Measurements from ENCODE around the gene ATP8B4. TPM values are rescaled to one million over a fixed set of nuclear protein-coding genes. Genes with fewer than 3 reads are reported as not detected.

ATP8B4 gene
- total RNA-seq, 1 donor from 2014 or later: 9.8 TPM

DNA sequence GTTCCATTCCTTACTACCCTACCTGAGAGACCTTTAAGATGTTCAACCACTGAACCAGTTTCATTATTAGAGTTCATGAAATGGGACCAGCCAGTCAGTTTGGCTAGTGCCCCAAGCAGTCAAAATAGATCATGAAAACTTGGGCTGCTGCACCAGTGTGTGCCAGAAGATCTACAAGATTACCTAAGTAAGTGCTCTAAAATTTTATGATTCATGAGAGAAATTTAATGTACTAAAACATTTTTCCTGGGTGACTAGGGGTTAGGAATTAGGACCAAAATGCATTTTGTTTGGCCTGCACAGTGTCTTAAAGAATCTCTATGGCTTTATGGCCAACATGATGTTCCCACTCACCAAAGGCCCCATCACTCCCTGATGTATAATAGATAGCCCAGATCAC, 214.7 kb downstream of the ATP8B4 start:
- H3K36me3 ChIP-seq: no peaks in the 10 kb centered on the region
- H3K9me3 ChIP-seq: no peaks in the 10 kb centered on the region
- peak overlapping the region; percentile 82 for H3K27ac ChIP-seq
- intact Hi-C loops (cut with DNase I): loop anchor here (10.0 kb wide), 1 partner anchor 151 kb away; no protein-coding TSS in a partner anchor
- no peak for TF ChIP-seq POLR2AphosphoS5 (IDR thresholded peaks at IDR 0.05; ENCODE audit: insufficient read depth in 1 of 2, low read depth in 1 of 2)
- TF ChIP-seq POLR2A (IDR thresholded peaks at IDR 0.05): no peak
- no peak for TF ChIP-seq CTCF (IDR thresholded peaks at IDR 0.05)
- H3K4me3 ChIP-seq: no peak overlapping the region
- DNase-seq (ENCODE audit: extremely low spot score in 2 of 2): no peak
- peaks cover 35% of the 10 kb centered on the region for H3K4me1 ChIP-seq
- no peaks in the 10 kb centered on the region for H3K27me3 ChIP-seq

DNA sequence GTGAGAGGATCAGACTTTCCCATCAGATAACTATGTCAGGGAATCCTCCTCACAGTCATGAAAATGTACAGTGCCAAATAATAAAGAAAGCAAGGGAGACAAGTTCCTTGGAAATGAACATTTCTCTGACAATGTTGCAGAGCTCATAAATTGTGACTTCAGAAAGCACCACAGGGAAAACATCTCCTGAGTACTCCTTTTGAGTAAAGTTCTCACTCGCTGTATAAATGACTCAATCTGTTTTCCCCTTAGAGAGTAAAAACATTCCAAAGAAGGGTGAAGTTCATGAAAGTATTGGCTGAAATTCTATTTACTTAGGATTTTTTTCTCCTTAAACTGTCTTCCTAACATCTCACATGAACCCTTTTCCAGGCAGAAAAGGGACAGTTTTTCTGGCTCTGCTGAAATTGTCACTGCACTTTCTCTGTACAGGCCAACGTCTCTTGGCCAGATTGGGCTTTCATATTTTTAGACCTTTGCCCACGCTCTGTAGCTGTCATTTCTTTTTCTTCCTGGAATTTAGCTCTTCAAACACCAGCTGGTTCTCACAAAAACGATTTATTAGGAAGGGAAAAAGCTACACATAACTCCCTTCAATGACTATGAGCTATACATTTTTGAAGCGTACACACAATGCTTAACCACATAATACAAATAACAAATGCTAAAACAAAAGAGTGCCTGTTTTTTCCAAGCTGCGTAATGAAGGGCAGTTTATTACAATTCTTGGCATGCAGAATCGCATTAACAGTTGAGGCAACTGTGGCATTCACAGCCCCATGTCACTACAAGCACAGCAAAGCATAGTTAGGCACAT, 216.1 kb downstream of the ATP8B4 start:
- TF ChIP-seq CTCF (IDR thresholded peaks at IDR 0.05): no peak
- peak; percentile 31 to 63 for TF ChIP-seq POLR2AphosphoS5 (IDR thresholded peaks at IDR 0.05; ENCODE audit: insufficient read depth in 1 of 2, low read depth in 1 of 2)
- TF ChIP-seq POLR2A (IDR thresholded peaks at IDR 0.05): no peak
- H3K27ac ChIP-seq: peak overlapping the region; percentile 82
- no peaks in the 10 kb centered on the region for H3K36me3 ChIP-seq
- H3K4me3 ChIP-seq: no peak overlapping the region
- peaks cover 47% of the 10 kb centered on the region for H3K4me1 ChIP-seq
- no peaks in the 10 kb centered on the region for H3K27me3 ChIP-seq
- H3K9me3 ChIP-seq: no peaks in the 10 kb centered on the region
- intact Hi-C loops (cut with DNase I): loop anchor here (10.0 kb wide), 1 partner anchor 152 kb away; no protein-coding TSS in a partner anchor
- no peak for DNase-seq (ENCODE audit: extremely low spot score in 2 of 2)

- H3K36me3 ChIP-seq: no peaks in the 10 kb centered on the region
- peak overlapping the region; percentile 82 for H3K27ac ChIP-seq
- H3K27me3 ChIP-seq: no peaks in the 10 kb centered on the region
- no peaks in the 10 kb centered on the region for H3K9me3 ChIP-seq
- no peak overlapping the region for H3K4me3 ChIP-seq
- intact Hi-C loops (cut with DNase I): loop anchor here (10.0 kb wide), 1 partner anchor 153 kb away; no protein-coding TSS in a partner anchor
- DNase-seq (ENCODE audit: extremely low spot score in 2 of 2): no peak
- TF ChIP-seq CTCF (IDR thresholded peaks at IDR 0.05) (no peak), POLR2A (IDR thresholded peaks at IDR 0.05) (no peak), POLR2AphosphoS5 (IDR thresholded peaks at IDR 0.05; ENCODE audit: insufficient read depth in 1 of 2, low read depth in 1 of 2) (no peak)
- H3K4me1 ChIP-seq: peaks cover 47% of the 10 kb centered on the region
Observed at GRCh38 chr15:49901996-49902684, 216.9 kb downstream of the ATP8B4 start.

DNA sequence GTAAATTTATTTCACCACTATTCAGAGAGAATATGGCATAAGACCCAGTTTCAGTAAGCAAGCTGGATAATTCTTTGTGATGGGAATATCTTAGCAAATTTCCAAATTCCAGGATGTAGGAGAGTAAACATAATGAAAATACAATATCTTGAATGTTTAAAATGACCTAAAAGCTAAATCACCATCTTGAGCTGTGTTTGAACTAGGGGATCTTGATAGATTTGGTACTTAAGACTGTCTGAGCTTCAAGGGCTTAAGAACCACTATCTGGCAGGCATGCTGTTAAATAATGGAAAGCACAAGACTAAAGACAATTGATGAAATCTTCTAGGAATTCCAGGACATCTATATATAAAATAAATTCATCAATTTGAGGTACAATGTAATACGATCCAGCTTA, 217.7 kb downstream of the ATP8B4 start:
- Histone ChIP-seq H3K36me3 (no peaks in the 10 kb centered on the region), H3K4me3 (no peak overlapping the region), H3K27ac (peak overlapping the region; percentile 82), H3K27me3 (no peaks in the 10 kb centered on the region), H3K9me3 (no peaks in the 10 kb centered on the region), H3K4me1 (peaks cover 47% of the 10 kb centered on the region)
- no peak for DNase-seq (ENCODE audit: extremely low spot score in 2 of 2)
- intact Hi-C loops (cut with DNase I): loop anchor here (10.0 kb wide), 1 partner anchor 153 kb away; no protein-coding TSS in a partner anchor
- TF ChIP-seq POLR2A (IDR thresholded peaks at IDR 0.05) (no peak), POLR2AphosphoS5 (IDR thresholded peaks at IDR 0.05; ENCODE audit: insufficient read depth in 1 of 2, low read depth in 1 of 2) (no peak), CTCF (IDR thresholded peaks at IDR 0.05) (no peak)
